COLO668 (cell line): ENCODE results near the gene DISP3.
"Not testable (repeated sequence)": the region's sequence is repeated elsewhere in the genome, so short reads cannot be mapped to it uniquely, and the experiment has no call there.

Experiments used
- DNase-seq: peaks from one replicate; lab custom pipeline; 2025; ENCODE audit not compliant: unreplicated experiment; lab: John Stamatoyannopoulos, UW

Gene DISP3

DNA sequence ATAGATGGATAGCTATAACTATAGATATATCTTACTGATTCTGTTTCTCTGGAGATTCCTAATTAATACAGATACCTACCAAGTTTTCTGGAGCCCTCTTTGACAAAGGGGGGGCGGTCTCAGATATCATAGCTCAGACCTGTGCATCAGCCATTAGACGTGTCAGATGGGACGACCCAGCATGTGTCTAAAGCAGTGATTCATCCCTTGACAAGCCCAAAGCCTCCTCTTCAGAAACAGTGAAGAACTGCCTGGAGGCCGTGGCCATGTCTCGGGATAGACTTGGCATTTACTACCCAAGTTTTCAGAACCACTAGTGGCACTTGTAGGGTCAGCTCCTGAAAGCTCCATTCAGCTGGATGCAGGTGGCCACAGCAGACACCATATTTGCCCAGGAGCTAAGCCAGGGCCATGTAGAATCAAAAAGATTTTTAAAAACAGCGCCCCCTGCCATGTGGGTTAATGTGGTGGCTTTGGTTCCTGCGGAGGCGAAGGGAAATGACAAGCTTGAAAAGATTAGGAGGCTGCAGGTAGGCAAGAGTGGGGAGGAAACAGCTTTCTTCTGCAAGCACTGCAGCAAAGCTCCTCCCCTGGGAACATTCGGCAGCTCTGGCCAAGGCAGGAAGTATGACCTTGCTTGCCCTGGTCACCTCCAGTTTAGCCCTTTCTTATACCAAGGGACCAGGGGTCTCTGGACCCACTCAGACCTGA is 93.1 kb downstream of the DISP3 start:
- DNase-seq = no peak

DNA sequence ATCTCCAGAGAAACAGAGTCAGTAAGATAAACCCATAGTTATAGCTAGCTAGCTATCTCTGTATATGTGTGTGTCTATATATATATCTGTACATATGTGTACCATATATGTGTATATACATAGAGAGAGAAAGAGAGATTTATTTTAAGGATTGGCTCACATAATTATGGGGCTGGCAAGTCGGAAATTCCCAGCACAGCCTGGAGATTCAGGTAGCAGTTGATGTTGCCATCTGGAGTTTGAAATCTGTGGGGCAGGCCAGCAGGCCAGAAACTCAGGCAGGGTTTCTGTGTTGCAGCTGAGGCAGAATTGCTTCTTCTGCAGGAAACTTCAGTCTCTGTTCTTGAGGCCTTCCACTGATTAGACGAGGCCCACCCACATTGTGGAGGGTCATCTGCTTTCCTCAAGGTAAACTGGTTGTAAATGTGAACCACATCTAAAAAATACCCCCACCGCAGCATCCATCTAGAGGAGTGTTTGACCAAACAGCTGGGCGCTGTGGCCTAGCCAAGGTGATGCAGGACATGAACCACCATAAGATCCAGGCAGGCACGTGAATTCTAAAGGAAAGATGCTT is 94.2 kb downstream of the DISP3 start:
- DNase-seq = no peak

DNA sequence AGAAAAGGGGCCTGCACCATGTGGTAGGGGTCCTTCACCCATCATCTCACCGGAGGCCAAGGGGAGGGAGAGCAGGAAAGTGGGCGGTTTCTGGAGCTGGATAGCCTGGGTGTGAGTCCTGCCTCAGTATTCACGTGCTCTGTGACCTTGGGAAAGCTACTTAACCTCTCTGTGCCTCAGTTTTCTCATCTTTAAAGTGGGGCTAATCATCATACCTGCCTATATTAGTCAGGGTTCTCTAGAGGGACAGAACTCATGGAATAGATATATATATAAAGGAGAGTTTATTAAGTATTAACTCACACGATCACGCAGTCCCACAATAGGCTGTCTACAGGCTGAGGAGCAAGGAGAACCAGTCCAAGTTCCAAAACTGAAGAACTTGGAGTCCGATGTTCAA is 96.6 kb downstream of the DISP3 start:
- DNase-seq = no peak

DNA sequence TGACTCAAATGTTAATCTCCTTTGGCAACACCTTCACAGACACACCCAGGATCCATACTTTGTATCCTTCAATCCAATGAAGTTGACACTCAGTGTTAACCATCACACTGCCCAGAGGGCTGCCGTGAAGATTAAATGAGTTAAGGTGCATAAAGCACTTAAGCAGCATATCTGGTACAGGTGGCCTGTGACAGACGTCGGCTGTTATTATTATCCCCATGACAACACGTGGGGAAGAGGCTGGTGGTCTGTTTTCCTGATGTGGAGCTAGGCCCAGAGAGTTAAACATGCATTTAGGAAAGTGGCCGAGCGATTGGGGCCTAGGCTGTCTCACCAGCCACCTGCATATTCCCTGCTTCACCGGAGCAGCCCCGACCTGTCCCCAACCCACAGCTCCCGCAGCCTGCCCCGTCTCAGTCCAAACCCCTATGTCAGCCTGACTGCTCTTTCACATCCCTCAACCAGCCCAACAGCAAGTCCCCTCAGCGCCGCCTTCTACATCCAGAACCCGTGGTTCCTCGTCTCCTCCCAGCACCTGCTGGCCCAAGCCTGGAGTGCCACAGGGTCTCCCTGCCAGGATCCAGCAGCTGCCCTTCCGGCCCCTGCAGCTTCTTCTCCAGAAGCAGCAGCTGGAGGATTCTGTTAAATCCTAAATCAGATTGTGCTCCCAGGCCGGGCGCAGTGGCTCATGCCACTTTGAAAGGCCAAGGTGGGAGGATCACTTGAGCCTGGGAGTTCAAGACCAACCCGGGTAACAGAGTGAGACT is 97.3 kb downstream of the DISP3 start:
- DNase-seq = no peak

DNA sequence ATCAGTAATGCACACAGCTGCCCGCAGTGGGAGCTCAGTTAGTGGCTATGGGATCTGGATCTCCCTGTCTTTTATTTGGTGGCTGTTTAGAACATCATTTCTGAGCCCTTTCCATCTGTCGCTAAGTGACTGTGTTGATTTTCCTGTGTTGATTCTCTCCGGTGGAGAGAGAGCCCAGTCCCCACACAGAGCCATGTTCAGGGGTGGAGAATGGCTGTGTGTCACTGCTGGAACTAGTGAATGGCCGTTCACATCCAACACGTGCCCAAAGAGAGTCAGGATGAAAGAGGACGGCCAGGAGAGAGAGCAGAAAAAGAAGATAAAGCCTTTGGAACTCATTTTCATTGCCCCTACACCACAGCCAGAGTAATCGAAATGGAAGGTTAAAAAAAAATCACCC is 99.0 kb downstream of the DISP3 start:
- no peak for DNase-seq

DNA sequence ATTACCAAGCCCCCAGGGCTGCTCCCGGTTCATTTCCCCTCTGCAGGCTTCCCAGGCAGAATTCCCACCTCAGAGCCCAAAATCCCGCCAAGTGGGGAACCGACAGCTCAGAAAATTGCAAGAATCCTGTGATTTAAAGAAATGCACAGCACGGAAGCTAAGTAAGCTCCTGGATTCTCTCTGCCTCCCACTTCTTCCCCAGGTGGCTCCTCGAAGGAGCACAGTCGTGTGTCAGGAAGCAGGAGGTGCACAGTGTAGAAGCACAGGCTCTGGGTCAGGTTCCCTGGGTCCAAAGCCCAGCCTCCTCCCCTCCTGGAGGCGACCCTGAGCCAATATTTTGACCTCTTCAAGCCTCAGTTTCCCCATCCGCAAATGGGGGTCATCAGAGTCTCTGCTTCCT is 100.6 kb downstream of the DISP3 start:
- no peak for DNase-seq

DNA sequence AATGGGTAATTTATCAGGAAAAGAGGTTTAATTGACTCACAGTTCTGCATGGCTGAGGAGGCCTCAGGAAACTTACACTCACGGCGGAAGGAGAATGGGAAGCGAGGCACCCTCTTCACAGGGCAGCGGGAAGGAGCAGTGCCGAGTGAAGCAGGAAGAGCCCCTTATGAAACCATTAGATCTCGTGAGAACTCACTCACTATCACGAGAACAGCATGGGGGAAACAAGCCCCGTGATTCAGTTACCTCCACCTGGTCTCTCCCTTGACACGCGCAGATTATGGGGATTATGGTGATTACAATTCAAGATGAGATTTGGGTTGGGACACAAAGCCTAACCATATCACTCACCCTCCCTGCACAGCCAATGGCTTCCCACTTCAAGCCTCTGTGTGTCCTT is 101.1 kb downstream of the DISP3 start:
- not testable (repeated sequence) for DNase-seq

DNA sequence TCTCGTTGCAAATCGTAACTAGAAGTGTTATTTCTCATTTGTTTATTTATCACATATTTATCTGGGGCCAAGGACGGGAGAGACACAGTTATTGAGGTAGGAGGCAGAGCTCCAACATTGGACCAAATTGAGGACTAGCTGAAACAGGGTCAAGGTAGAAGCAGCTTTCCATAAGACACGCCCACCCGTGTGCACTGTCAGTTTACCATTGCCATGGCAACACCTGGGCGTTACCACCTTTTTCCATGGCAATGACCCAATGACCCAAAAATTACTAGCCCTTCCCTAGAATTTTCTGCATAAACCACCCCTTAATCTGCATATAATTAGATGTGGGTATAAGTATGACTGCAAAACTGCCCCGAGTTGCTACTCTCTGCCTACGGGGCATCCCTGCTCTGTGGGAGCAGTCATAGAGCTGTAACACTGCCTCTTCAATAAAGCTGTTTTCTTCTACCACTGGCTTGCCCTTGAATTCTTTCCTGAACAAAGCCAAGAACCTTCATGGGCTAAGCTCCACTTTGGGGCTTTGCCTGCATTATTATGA is 102.6 kb downstream of the DISP3 start:
- no peak for DNase-seq

DNA sequence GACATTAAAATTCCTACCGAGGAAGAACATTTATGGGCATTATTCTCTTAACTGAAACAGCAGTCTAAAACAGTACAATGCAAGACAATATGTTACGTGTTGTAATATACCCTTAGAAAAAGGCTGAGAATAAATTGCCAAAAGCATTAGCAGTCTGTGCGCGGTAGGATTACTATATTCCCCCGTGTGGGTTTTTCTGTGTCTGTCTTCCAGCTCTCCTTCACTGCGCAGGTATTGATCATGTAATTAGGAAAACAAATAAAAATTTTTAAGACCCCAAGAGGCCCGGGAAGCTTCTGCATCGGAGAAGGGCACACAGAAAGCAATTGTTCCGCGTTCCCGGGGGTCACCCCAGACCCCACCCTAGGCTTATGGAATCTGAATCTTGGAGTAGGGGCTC is 106.4 kb downstream of the DISP3 start:
- no peak for DNase-seq
